Adipose tissue (tissue), 3 donors: Measurements from ENCODE around the gene SURF4. TPM values are rescaled to one million over a fixed set of nuclear protein-coding genes. Genes with fewer than 3 reads are reported as not detected.
"Not testable (repeated sequence)": the region's sequence is repeated elsewhere in the genome, so short reads cannot be mapped to it uniquely, and the experiment has no call there.

Experiments used
- H3K27ac ChIP-seq: one replicate; pipeline ENCODE4 v1.5.1; 2013; ENCODE audit warnings: low read depth, low read length
- WGBS, 3 donors: extraction: QIAGEN DNeasy Blood & Tissue Kit; methylation state at CpG; one replicate each; pipeline ENCODE4 v1.1.7; 2013; 5-methylcytosine and 5-hydroxymethylcytosine counted together
- polyA plus RNA-seq, 3 donors: library from polyadenylated mRNA; stranded (reverse); fragments of 200-250 nt; gene quantifications; one replicate each; pipeline ENCODE4 v1.2.3, GENCODE V29; 2013
- donor health status: healthy with polysubstance abuse.
- donor health status: Bipolar disorder and iron deficiency.
- donor health status: healthy.

Gene SURF4
- polyA plus RNA-seq, 3 donors = 66.1 to 168 (median 123) TPM

DNA sequence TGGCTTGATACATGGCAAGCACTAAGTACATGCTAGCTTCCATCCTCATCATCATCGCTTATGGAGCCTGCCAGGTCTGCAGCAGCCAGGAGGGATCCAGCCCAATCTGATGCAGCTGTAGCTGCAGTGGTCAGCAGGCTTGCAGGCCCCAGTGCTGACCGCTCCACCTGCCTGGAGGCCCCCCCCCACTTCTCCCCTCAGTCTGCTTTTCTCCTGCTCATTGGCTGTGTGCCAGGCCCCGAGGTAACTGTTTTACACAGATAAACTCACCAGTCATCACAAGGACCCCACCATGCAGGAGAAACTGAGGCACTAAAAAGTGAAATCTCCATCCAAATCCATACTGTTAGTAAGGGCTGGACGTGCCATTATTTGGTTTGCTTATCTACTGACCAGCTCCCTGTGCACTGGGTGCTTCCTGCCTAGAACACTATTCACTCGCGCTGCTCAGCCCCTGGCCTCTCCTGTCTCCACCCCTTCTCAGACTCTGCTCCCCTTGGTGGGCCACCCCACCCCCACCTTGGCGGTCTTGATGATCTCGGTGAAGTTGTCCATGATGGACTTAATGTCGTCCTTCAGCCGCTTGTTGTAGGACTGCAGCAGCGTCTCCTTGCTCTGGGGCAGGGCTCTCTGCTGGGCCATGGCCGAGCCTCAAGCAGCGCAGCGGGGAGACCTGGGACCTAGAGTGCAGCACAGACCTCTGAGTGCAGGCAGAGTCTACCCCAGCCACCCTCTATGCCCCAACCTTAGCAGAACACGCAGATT lies 29.7 kb downstream of the SURF4 start:
- 69 to 76% (median 70%) methylated on average over 15 of the region's 15 CpGs for WGBS, 3 donors
- no peak overlapping the region for H3K27ac ChIP-seq

DNA sequence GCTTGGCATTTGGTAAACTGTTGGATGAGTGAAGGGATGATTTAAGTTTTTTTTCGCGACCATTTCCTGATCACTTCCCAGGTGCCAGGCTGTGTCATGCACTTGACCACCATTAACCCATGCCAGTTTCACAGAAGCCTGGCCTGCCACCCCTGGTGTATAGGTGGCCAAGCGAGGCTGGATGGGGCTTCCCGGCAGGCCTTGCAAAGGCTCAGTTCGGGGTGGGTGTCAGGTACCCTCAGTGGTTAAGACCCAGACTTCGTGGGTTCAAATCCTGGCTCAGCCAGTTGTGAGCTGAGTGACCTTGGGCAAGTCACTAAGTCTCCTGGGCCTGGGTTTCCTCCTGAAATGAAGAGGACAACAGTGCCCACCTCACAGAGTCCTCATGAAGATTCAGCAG lies 30.3 kb downstream of the SURF4 start:
- WGBS, 3 donors = 91 to 95% (median 93%) methylated on average over 6 of the region's 6 CpGs
- no peak overlapping the region for H3K27ac ChIP-seq

DNA sequence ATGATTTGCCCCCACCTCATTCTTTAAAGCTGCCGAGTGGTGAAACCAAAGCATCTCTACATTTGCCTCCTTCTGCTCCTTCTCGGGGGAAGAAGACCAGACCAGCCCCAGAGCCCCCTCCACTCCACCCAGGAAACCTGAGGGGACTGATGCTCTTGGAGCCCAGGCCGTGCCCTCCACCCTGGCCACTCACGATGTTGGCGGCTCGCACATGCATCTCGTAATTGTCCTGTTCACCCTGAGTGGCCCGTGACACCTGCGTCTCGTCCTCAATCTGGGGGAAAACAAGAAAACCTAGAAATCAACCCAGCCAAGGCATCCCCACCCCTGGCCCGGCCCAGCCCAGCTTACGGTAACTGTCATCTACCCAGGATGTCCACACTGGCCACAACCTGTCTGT lies 30.9 kb downstream of the SURF4 start:
- 94 to 96% (median 95%) methylated on average over 12 of the region's 12 CpGs for WGBS, 3 donors
- H3K27ac ChIP-seq = no peak overlapping the region

DNA sequence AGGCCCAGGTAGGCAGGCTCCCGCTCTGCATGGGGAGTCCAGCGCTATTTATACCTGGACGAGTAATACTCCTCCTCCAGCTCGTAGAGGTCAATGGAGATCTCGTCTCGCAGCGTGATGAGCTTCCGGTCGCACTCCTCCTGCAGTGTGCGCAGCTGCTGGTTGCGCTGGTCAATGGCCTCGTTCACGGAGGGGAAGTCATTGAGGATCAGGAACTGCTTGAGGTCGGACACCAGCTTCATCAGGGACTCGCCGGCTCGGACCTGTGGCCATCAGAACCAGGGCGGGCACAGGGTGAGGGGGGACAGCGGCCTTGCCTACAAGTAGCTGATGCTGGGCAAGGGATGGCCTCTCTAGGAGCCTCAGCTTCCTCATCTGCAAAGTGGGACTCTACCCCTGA lies 31.8 kb downstream of the SURF4 start:
- no peak overlapping the region for H3K27ac ChIP-seq
- 93 to 95% (median 94%) methylated on average over 19 of the region's 19 CpGs for WGBS, 3 donors

DNA sequence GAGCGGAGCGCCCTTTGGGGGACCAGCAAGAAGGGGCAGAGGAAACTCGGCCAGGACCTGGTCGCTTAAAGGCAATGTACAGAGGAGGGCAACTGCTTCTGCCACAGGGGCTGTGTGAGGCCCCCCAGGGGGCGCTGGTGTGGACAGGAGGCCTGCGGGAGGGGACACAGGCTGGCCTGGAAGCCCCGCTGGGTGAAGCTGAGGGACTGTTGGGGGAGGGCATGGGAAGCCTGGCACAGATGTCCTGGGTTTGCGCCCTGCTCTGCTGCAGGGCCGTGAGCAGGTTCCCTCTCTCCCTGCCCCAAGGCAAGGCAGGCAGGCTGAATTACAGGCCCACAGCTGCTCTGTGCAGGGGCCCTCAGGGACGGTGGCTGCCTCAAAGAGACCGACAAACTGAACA lies 33.3 kb downstream of the SURF4 start:
- 83 to 91% (median 85%) methylated on average over 11 of the region's 11 CpGs for WGBS, 3 donors
- H3K27ac ChIP-seq = no peak overlapping the region

DNA sequence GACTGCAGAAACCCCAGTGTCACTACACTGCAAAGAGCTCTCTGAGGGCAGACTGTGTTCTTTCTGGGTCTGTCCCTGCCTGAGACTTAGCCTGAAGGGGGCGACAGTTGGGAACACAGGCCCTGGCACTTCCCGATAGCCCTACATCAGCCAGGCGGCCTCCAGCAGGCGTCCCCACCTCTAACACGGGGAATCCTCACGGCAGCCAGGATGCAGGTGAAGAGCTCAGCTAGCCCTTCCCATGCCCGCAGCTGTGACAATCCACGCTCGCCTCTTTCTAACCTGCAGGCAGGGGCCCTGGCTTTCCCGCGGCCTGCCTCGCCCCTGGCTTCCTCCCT lies 33.8 kb downstream of the SURF4 start:
- WGBS, 3 donors = 72 to 87% (median 75%) methylated on average over 12 of the region's 12 CpGs
- H3K27ac ChIP-seq = no peak overlapping the region

DNA sequence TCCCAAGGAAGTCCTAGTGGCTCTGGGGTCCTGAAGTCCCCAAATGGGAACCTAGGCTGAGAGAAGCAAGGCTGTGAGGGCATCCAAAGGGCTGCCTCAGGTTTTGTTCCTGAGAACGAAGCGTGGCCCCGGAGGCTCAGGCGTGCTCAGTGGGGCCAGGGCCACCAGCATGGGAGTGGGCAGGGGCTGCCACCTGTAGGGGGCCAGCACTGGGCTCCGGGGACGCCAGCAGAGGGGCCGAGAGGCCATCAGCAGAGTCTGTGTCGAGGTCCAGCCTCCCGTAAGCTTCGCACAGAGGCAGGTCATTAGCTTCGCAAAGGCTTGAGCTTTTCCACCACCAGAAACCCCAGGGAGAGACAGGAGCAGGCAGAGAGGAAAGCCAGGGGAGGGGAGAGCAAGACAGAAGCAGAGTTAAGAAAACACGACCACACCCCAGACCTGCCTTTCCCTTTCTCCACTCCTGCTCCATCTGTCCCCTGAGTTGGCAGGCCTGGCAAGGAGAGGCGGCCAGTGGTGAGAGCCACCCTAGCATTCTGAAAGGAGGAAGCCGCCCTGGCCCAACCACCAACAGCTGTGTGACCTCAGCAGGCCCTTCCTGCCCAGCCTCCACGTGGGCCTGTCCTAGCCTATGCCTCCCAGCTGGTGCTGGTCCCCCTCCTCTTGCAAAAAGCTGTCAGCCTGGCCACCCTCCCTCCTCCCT lies 34.3 kb downstream of the SURF4 start:
- H3K27ac ChIP-seq = no peak overlapping the region
- 73 to 88% (median 82%) methylated on average over 15 of the region's 15 CpGs for WGBS, 3 donors

DNA sequence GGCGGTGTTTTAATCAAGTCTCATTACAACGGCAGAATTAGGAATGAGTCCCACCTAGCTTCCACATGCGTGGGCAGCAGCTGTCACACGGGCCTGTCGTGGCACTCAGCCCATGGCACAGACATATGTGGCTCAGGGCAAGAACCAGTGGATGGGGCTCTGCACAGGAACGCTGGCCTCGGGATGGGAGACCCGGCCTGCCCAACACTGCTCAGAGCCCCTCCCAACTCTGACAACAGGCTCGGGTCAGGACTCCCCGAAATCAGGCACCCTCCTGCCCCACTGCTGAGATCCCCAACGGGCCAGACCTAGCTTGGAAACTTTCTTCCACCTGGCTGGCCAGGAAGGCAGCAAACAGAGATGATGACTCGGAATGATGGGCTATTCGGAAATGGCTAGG lies 34.9 kb downstream of the SURF4 start:
- no peak overlapping the region for H3K27ac ChIP-seq
- 75 to 95% (median 75%) methylated on average over 13 of the region's 13 CpGs for WGBS, 3 donors

DNA sequence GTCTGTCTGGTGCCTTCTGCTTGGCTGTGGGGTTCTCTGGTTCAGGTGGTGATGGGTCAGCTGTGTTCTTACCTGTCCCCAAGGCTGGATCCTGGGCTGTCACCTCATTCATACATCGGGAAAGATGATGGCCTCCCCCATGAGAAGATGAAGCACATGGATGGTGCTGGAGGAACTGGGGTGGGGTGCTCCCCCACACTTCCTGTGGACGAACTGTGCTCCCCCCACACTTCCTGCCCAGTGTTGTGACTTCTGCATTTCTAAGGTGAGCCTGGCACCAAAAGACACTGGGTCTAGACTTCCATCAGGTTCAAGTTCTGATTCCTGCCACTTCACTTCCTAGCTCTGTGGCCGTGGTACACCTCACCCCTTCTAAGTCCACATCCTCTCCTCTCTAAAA lies 35.6 kb downstream of the SURF4 start:
- WGBS, 3 donors = 34 to 83% (median 48%) methylated on average over 3 of the region's 3 CpGs

DNA sequence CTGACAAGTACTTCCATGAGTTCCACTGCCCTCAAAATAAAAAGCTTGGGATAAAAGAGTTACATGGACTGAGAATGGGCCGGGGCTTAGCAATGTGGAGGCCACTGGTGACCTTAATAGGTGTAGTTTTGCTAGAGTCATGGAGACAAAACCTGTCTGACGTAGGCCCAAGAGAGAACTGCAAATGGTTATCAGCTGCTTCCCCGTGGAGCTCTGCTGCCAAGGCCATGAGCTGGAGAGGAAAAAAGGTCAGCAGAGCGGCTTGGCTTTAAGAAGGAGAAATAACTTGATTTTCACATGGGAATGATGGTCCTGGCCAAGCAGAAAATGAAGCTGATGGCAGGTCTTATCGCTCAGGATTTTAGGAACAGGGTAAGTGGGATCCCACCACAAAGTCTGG lies 36.2 kb downstream of the SURF4 start:
- 62 to 74% (median 72%) methylated on average over 5 of the region's 5 CpGs for WGBS, 3 donors

More for the DNA sequence above, 35.6 kb downstream of the SURF4 start:
- H3K27ac ChIP-seq = no peak overlapping the region

DNA sequence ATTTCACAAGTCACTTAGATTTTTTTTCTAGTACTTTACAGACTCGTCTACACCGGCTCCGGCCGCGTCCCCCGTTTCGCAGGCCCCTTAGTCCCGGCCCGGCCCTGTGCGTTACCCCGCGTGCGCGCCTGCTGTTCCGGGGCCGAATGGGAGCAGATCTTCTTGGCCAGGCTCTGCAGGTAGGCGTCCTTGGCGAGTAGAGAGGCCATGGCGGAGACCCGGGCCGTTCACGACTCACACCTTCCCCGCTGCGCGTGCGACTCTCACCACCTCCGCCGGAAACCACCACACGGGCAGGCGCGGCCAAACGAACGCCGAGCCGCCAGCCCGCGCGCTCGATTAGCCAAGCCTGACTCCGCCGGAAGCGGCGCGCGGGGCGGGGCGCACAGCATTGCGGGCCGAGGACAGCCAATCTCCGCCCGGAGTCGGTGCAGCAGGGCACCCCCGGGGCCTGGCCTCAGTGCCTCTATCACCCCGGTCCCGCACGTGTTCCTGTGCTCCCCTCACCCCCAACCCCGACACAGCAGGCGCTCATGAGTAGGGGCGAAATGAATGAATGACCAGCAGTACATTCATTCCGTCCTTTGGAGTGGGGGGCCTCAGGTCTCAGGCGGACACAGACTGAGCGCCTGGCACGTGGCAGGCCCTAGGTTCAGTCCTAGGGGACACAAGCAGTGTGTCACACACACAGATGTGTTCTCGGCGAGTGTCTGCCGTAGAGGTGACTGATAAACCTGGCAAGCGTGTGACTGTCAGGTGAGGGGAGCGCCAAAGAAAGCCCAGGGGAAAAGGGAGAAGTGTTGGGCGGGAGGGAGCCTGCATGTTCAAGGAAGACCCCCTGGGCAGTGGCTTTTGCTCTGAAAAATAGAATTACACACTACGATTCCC lies 39.7 kb downstream of the SURF4 start, which contains the start of gene SURF6:
TSS of gene SURF6 (minus strand) at position 265 of the 888 bp plus-strand sequence. CDS start at position 209, 56 bp downstream.
- 3 to 6% (median 5%) methylated on average over 69 to 70 of the region's 70 CpGs for WGBS, 3 donors
- H3K27ac ChIP-seq = no peak within 1 kb of the TSS

More for the DNA sequence above, 36.2 kb downstream of the SURF4 start:
- no peak overlapping the region for H3K27ac ChIP-seq

DNA sequence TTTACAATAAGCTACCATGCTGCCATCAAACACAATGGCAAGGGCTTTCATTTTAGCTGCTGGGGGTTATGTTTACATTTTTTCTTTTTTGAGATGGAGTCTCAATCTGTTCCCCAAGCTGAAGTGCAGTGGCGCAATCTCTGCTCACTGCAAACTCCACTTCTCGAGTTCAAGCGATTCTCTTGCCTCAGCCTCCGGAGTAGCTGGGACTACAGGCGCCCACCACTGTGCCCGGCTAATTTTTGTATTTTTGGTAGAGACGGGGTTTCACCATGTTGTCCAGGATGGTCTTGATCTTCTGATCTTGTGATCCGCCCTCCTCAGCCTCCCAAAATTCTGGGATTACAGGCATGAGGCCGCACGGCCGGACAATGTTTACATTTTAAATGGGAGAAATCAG lies 41.0 kb downstream of the SURF4 start:
- not testable (repeated sequence) for H3K27ac ChIP-seq
- WGBS, 3 donors = 73 to 77% (median 74%) methylated on average over 11 of the region's 11 CpGs

DNA sequence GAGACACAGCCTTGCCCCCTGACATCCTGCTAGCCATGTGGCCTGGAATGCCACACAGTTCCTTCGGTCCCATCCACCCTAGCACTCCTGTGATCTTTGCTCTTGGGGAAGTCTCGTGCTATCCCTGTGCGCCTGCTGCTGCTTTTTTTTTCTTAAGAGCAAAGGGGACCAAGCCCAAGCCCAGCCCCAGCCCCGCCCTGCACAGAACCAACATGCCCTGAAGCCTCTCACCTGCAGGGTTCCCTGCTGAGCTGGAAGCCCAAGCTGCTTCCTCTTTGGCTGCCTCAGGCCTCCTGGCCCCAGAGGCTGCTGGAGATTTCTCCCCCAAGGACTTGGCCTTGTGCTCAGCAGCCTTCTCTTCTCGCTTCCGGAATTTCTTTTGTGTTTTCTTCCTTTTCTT lies 41.7 kb downstream of the SURF4 start:
- no peak overlapping the region for H3K27ac ChIP-seq
- 81 to 91% (median 86%) methylated on average over 6 of the region's 6 CpGs for WGBS, 3 donors

DNA sequence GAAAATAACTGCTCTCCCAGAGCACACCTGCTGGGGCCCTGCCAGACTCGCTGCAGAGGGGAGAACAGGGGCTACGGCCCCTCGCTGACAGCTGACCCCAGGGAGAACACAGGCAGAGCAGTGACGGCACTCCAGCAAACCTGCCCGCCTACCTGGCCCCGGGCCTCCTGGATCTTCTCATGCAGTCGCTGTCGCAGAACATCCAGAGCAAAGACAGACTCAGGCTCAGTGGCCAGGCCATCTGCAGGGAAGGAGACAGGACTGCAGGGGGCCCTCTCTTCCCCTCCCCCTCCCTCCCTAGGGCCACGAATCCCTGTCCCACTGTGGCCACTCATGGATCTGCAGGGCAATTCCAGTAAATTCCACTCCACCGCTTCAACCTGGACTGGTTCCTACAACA lies 42.3 kb downstream of the SURF4 start:
- H3K27ac ChIP-seq = no peak overlapping the region
- WGBS, 3 donors = 85 to 89% (median 89%) methylated on average over 8 to 10 of the region's 10 CpGs

DNA sequence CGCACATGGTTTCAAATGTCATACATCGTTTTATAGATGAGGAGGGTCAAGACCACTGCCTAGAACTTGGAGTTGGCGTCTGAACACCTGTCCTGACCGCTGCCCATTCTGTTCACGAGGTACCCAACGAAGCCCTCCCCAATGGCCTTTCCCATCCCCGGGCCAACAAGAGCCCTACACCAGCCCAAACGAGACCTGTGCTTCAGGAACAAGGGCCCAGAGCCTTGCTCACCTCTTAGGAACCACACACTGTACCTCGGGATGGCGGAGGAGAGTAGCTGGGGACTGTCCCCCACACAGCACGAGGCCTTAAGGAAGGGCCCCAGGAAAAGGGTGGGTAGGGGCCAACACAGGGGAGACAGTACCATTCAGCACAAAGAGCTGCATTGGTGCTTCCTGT lies 42.8 kb downstream of the SURF4 start:
- H3K27ac ChIP-seq = no peak overlapping the region
- 88 to 94% (median 89%) methylated on average over 11 of the region's 11 CpGs for WGBS, 3 donors

DNA sequence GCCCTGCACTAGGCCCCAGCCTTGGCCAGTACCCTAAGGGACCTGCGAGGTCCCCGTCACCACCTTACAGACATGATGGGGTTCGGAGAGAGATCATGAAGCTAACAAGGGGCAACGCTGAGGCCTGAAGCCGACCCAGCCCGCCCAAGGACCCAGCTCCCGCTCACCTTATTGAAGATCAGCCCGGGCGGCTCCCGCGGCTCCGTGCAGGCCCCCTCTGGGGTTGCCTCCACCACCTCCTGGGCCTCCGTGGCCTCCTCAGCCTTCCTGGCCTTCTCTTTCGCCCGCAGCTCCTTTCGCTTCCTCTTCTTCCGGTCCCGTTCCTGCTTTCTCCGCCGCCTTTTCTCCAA lies 43.5 kb downstream of the SURF4 start:
- no peak overlapping the region for H3K27ac ChIP-seq
- WGBS, 3 donors = 88 to 94% (median 90%) methylated on average over 20 of the region's 20 CpGs

DNA sequence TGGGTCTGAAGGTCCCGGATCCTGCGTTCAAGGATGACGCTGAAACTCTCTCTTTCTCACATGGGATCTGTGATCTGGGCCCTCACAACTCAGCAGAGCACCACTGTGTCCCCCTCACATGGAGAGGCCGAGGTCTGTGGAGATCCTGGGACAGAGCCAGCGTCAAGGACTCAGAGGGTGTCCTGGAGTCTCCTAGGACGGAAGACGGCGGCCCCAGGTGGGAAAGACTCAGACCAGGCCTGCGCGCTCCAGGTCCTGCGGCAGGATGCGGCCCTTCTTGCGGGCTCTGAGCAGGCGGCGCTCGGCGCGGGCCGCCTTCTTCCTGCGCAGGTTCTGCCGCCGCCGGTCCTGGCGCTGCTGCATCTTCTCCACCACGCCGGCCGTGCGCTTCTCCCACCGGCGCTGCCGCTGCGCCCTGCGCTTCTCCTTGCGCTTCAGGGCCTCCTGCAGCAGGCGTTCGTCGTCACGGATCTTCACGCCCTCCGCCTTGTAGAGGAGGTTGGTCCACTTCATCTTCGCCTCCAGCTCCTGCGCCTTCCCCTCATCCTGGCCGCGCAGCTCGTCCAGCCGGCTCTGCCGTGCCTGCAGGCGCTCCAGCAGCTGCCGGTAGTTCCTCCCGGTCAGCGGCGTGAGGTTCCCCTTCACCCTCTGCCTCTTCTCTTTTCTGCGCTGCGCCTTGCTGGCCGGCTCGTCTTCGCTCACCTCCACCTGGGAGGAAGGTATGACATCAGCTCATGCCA lies 44.0 kb downstream of the SURF4 start:
- 95 to 97% (median 96%) methylated on average over 56 to 57 of the region's 57 CpGs for WGBS, 3 donors
- H3K27ac ChIP-seq = no peak overlapping the region

DNA sequence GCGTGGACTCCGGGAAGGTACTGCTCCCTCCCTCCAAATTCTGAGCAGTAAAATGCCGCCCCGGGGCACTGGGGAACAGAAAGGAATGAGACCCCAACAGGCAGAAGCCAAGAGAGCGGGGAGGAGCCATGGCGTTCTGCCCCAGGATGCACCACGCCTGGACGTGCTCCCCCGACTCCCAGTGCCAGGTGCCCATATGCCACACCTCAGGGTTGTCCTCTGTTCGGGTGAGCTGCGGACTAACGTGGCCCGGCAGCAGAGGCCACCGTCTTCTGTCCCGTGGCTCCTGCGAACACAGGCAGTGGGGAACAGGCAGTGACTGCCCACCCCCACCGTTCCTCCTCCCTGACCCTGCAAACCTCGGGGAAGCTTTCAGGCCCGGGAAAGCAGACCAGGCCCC lies 44.6 kb downstream of the SURF4 start:
- no peak overlapping the region for H3K27ac ChIP-seq
- WGBS, 3 donors = 81 to 88% (median 84%) methylated on average over 19 of the region's 19 CpGs
